WTC11 (cell line): ENCODE data around the gene ADAM22. TPM values are rescaled to one million over a fixed set of nuclear protein-coding genes. Genes with fewer than 3 reads are reported as not detected.
"Not testable (repeated sequence)": the region's sequence is repeated elsewhere in the genome, so short reads cannot be mapped to it uniquely, and the experiment has no call there.

Source experiments
- ATAC-seq: fragments of 200-7000 bp; cut with Tn5 transposase; 2 replicates; pipeline ENCODE4 v1.10.0; 2021; ENCODE audit warnings: mild to moderate bottlenecking, moderate library complexity
- CTCF ChIA-PET: fragments of 300-600 bp; sonication (Branson Sonifier 250); formaldehyde crosslinking; loops from one replicate; lab custom pipeline; 2021; ENCODE audit warnings: antibody characterized with exemption; lab: Charles Lee
- POLR2A ChIA-PET: fragments of 350-600 bp; sonication (Branson Sonifier 250); formaldehyde crosslinking; loops from one replicate; lab custom pipeline; 2021; ENCODE audit warnings: antibody characterized with exemption; lab: Charles Lee
- DNase-seq: peaks from one replicate; pipeline ENCODE4 v3.0.0; 2021; ENCODE audit warnings: low spot score
- H3K27ac Mint-ChIP-seq: 2 replicates; pipeline ENCODE4 v1.8.0; 2021; ENCODE audit warnings: mixed read lengths
- H3K27me3 Mint-ChIP-seq: 2 replicates; pipeline ENCODE4 v1.8.0; 2021; ENCODE audit warnings: low read depth, mild to moderate bottlenecking, moderate library complexity, mixed read lengths
- H3K36me3 Mint-ChIP-seq: 2 replicates; pipeline ENCODE4 v1.8.0; 2021; ENCODE audit warnings: mixed read lengths
- H3K4me1 Mint-ChIP-seq: 2 replicates; pipeline ENCODE4 v1.8.0; 2022; ENCODE audit warnings: mixed read lengths
- H3K4me3 Mint-ChIP-seq: 2 replicates; pipeline ENCODE4 v1.8.0; 2021; ENCODE audit warnings: mild to moderate bottlenecking, moderate library complexity, mixed read lengths
- H3K9me3 Mint-ChIP-seq: 2 replicates; pipeline ENCODE4 v1.8.0; 2021; ENCODE audit warnings: mixed read lengths
- ATF3 ChIP-seq: sonication (generic); formaldehyde crosslinking; conservative IDR thresholded peaks from 2 replicates; pipeline ENCODE4 v1.8.1; 2022; ENCODE audit warnings: mild to moderate bottlenecking, missing genetic modification reagents
- E2F5 ChIP-seq: sonication (generic); formaldehyde crosslinking; IDR thresholded peaks from 2 replicates; pipeline ENCODE4 v1.8.1; 2022; ENCODE audit warnings: mild to moderate bottlenecking, moderate library complexity, missing genetic modification reagents
- EMX1 ChIP-seq: fragments of 250-450 bp; sonication (Bioruptor Pico); IDR thresholded peaks from 2 replicates; pipeline ENCODE4 v1.8.0; 2021; ENCODE audit warnings: mild to moderate bottlenecking
- ESRRA ChIP-seq: sonication (generic); formaldehyde crosslinking; IDR thresholded peaks from 2 replicates; pipeline ENCODE4 v1.8.1; 2022; ENCODE audit warnings: mild to moderate bottlenecking, missing genetic modification reagents, borderline replicate concordance
- IRF1 ChIP-seq: sonication (generic); formaldehyde crosslinking; IDR thresholded peaks from 2 replicates; pipeline ENCODE4 v1.8.0; 2023; ENCODE audit warnings: missing genetic modification reagents
- JUN ChIP-seq: sonication (generic); formaldehyde crosslinking; IDR thresholded peaks from 2 replicates; pipeline ENCODE4 v1.8.0; 2023; ENCODE audit warnings: mild to moderate bottlenecking, missing genetic modification reagents
- NFATC4 ChIP-seq: fragments of 250-450 bp; sonication (Bioruptor Pico); IDR thresholded peaks from 2 replicates; pipeline ENCODE4 v1.9.0; 2021; ENCODE audit warnings: mild to moderate bottlenecking
- RELA ChIP-seq: sonication (generic); formaldehyde crosslinking; IDR thresholded peaks from 2 replicates; pipeline ENCODE4 v1.8.1; 2022; ENCODE audit warnings: missing genetic modification reagents, mild to moderate bottlenecking, borderline replicate concordance
- STAT6 ChIP-seq: sonication (generic); formaldehyde crosslinking; conservative IDR thresholded peaks from 2 replicates; pipeline ENCODE4 v1.8.1; 2023; ENCODE audit warnings: mild to moderate bottlenecking, low read depth, missing genetic modification reagents, moderate library complexity
- TP53 ChIP-seq: sonication (generic); formaldehyde crosslinking; IDR thresholded peaks from 2 replicates; pipeline ENCODE4 v1.8.1; 2023; ENCODE audit warnings: mild to moderate bottlenecking, missing genetic modification reagents
- ZBTB43 ChIP-seq: sonication (generic); formaldehyde crosslinking; IDR thresholded peaks from 2 replicates; pipeline ENCODE4 v1.8.1; 2023; ENCODE audit warnings: mild to moderate bottlenecking, missing genetic modification reagents
- ZNF121 ChIP-seq: sonication (generic); formaldehyde crosslinking; IDR thresholded peaks from 2 replicates; pipeline ENCODE4 v1.8.0; 2023; ENCODE audit warnings: missing genetic modification reagents
- ZNF219 ChIP-seq: sonication (generic); formaldehyde crosslinking; IDR thresholded peaks from 2 replicates; pipeline ENCODE4 v1.8.0; 2023; ENCODE audit warnings: missing genetic modification reagents, mild to moderate bottlenecking, borderline replicate concordance
- ZNF232 ChIP-seq: sonication (generic); formaldehyde crosslinking; IDR thresholded peaks from 2 replicates; pipeline ENCODE4 v1.8.0; 2022; ENCODE audit warnings: mild to moderate bottlenecking, missing genetic modification reagents
- ZNF281 ChIP-seq: sonication (generic); formaldehyde crosslinking; IDR thresholded peaks from 2 replicates; pipeline ENCODE4 v1.8.0; 2023; ENCODE audit warnings: mild to moderate bottlenecking, missing genetic modification reagents
- ZNF396 ChIP-seq: fragments of 250-450 bp; sonication (Bioruptor Pico); IDR thresholded peaks from 2 replicates; pipeline ENCODE4 v1.8.0; 2021; ENCODE audit warnings: mild to moderate bottlenecking, moderate library complexity, borderline replicate concordance
- ZNF423 ChIP-seq: fragments of 250-450 bp; sonication (Bioruptor Pico); IDR thresholded peaks from 2 replicates; pipeline ENCODE4 v2.1.2; 2022; ENCODE audit warnings: mild to moderate bottlenecking, moderate library complexity
- ZNF671 ChIP-seq: fragments of 250-450 bp; sonication (Bioruptor Pico); IDR thresholded peaks from 2 replicates; pipeline ENCODE4 v1.8.0; 2021; ENCODE audit warnings: mild to moderate bottlenecking
- total RNA-seq: library from RNA; stranded (reverse); gene quantifications from 3 replicates; pipeline ENCODE4 v1.2.3, GENCODE V29; 2021

ADAM22 gene
- total RNA-seq, 1 experiment from 2014 or later, result 12.4 TPM

- TF ChIP-seq ZNF281 (CRISPR knock-in tag) (no peak), RELA (CRISPR knock-in tag) (no peak), E2F5 (CRISPR knock-in tag) (no peak), ZNF396 (CRISPR knock-in tag) (no peak), TP53 (CRISPR knock-in tag) (no peak), ZNF423 (CRISPR knock-in tag) (no peak), IRF1 (CRISPR knock-in tag) (no peak), STAT6 (no peak)
These were observed 38.7 kb upstream of the ADAM22 start (continued) for GRCh38 chr7:87895363-87895762.

- DNase-seq, result no peak
- no peak for ATAC-seq
- Mint-ChIP-seq H3K4me3 (no peak overlapping the region), H3K4me1 (no peaks in the 10 kb centered on the region), H3K9me3 (no peaks in the 10 kb centered on the region), H3K27me3 (no peaks in the 10 kb centered on the region), H3K36me3 (peaks cover 67% of the 10 kb centered on the region), H3K27ac (no peak overlapping the region)
- TF ChIP-seq ZNF219 (CRISPR knock-in tag) (no peak), ZBTB43 (CRISPR knock-in tag) (no peak), ZNF671 (CRISPR knock-in tag) (no peak), EMX1 (CRISPR knock-in tag) (no peak), NFATC4 (CRISPR knock-in tag) (no peak), ZNF121 (CRISPR knock-in tag) (no peak), ESRRA (no peak), JUN (CRISPR knock-in tag) (no peak), ZNF232 (CRISPR knock-in tag) (no peak), IRF1 (CRISPR knock-in tag) (no peak), ATF3 (no peak)
- ChIA-PET POLR2A (no interaction called here), CTCF (no interaction called here)
These were observed 34.8 kb upstream of the ADAM22 start for GRCh38 chr7:87899255-87899654.

- H3K9me3 Mint-ChIP-seq, H3K4me3 Mint-ChIP-seq, CTCF ChIA-PET, H3K27me3 Mint-ChIP-seq, DNase-seq, H3K4me1 Mint-ChIP-seq, ATAC-seq: not testable (repeated sequence)
- H3K36me3 Mint-ChIP-seq, result peaks cover 26% of the 10 kb centered on the region
- peak overlapping the region; percentile 60; the same call in 1 of the 2 replicates for H3K27ac Mint-ChIP-seq
- POLR2A ChIA-PET, result interaction anchor here (0.8 kb wide), 1 partner anchor 36 kb away, joined by 3 read pairs; no protein-coding TSS in a partner anchor
These were observed 26.7 kb upstream of the ADAM22 start for GRCh38 chr7:87907136-87907906.

- H3K27ac Mint-ChIP-seq, H3K9me3 Mint-ChIP-seq, H3K4me1 Mint-ChIP-seq, POLR2A ChIA-PET, H3K4me3 Mint-ChIP-seq, H3K27me3 Mint-ChIP-seq, DNase-seq: not testable (repeated sequence)
- CTCF ChIA-PET, result interaction anchor here (0.9 kb wide), 1 partner anchor 18 kb away, joined by 5 read pairs; no protein-coding TSS in a partner anchor
- peaks cover 19% of the 10 kb centered on the region for H3K36me3 Mint-ChIP-seq
- peak; percentile 71 for ATAC-seq
These were observed 25.2 kb upstream of the ADAM22 start for GRCh38 chr7:87908814-87909213.
